Measurements from ENCODE around the gene CD164L2.
"Not testable (repeated sequence)": the region's sequence is repeated elsewhere in the genome, so short reads cannot be mapped to it uniquely, and the experiment has no call there.

Gene CD164L2

DNA sequence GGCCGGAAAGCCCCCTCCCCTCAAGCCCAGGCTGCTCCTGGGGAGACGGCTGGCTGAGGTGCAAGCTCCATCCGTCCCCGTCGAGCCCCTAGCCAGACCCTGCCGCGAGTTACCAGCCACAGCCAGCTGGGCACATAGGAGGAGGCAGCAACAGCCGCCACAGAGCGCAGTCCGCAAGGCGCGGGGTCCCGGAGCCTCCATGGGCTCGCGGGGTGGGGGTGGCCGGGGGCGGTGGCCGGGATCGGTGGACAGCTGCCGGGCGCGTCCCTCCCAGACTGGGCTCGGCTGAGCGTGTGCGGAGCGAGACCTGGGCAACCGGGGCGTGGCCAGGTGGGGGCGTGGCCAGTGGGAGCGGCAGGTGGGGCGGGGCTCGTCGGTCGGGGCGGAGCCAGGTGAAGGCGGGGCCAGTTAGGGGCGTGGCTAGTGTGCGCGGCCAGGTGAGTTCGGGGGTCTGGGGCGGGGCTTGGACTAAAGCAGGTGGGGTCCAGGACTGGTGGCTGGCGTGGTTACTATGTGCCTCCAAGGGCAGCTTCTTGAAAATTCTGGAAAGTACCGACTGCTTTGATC, at the start of gene CD164L2:
Gene CD164L2 (minus strand): TSS at position 295 of the 567 bp plus-strand sequence. CDS start 94 bp downstream, at position 201.
- no peak for DNase-seq (ENCODE audit: extremely low read depth, low read depth)
- TF ChIP-seq, protein P1, sequence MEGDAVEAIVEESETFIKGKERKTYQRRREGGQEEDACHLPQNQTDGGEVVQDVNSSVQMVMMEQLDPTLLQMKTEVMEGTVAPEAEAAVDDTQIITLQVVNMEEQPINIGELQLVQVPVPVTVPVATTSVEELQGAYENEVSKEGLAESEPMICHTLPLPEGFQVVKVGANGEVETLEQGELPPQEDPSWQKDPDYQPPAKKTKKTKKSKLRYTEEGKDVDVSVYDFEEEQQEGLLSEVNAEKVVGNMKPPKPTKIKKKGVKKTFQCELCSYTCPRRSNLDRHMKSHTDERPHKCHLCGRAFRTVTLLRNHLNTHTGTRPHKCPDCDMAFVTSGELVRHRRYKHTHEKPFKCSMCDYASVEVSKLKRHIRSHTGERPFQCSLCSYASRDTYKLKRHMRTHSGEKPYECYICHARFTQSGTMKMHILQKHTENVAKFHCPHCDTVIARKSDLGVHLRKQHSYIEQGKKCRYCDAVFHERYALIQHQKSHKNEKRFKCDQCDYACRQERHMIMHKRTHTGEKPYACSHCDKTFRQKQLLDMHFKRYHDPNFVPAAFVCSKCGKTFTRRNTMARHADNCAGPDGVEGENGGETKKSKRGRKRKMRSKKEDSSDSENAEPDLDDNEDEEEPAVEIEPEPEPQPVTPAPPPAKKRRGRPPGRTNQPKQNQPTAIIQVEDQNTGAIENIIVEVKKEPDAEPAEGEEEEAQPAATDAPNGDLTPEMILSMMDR (IDR thresholded peaks at IDR 0.05; ENCODE audit: low read depth, low read length): no peak

DNA sequence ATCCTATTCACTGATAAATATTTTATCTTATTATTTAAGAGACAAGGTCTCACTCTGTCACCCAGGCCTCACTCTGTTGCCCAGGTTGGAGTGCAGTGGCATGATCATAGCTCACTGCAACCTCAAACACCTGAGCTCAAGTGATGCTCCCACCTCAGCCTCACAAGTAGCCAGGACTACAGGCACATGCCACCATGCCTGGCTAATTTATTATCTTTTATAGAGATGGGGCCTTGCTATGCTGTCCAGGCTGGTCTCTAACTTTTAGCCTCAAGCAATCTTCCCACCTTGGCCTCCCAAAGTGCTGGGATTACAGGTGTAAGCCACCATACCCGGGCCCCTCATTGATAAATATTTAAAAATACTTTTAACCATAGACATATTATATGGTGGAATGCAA, 49.6 kb upstream of the CD164L2 start:
- not testable (repeated sequence) for DNase-seq (ENCODE audit: extremely low read depth, low read depth)

- no peak for DNase-seq (ENCODE audit: extremely low read depth, low read depth)
- TF ChIP-seq, protein P1 (IDR thresholded peaks at IDR 0.05; ENCODE audit: low read depth, low read length): no peak
Measured at GRCh38 chr1:27431601-27431940, 48.4 kb upstream of the CD164L2 start.

DNA sequence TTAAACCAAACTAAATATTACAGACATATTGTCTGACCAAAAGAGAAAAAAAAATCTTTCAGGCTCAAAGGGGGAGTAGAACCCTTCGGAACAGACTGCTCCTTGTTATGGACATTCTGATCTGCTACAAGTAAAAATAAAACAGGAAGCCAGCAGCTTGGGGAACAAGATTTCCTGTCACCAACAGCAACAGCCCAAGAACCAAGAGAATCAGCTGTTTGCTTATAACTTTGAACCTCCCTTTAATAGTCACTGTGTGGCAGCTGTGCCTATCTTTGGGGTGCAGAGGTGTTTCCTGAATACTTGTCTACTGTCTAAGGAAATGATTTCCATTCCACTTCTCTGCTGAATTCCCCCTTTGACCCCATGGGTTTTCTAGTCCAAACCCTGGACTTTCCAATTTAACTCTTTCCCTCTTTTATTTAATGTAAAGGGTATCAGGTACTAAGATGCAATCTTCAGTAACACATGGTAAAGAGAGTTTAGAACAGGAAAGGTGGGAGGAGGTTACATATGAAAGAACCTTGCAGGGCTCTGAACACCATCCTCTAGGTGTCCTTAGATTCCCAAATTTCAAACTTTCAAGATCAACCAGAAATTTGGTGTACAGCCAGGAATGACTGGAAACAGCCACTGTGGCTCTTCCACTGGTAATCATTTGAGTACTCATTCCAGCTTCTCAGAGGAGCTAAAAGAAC, 47.9 kb upstream of the CD164L2 start:
- TF ChIP-seq, protein P1 (IDR thresholded peaks at IDR 0.05; ENCODE audit: low read depth, low read length): no peak
- no peak for DNase-seq (ENCODE audit: extremely low read depth, low read depth)

DNA sequence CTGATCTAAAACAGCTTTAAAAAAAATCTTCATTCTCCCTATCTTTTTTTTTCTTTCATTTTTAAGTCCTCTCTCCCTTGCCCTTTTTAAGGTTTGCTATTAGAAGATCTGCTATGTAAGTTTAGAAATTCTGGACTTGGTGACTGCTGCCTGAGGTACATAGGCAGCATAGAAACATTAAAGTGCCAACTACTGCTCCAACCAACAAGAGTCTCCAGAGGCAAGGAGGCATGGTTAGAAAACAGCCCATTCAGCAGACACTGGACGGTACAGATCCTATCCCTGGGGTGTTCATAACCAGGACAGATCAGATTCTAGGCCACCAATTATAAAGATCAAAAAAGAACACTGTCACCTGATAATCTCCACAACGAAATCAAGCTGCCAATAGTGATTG, 45.9 kb upstream of the CD164L2 start:
- TF ChIP-seq, protein P1 (IDR thresholded peaks at IDR 0.05; ENCODE audit: low read depth, low read length): no peak

DNA sequence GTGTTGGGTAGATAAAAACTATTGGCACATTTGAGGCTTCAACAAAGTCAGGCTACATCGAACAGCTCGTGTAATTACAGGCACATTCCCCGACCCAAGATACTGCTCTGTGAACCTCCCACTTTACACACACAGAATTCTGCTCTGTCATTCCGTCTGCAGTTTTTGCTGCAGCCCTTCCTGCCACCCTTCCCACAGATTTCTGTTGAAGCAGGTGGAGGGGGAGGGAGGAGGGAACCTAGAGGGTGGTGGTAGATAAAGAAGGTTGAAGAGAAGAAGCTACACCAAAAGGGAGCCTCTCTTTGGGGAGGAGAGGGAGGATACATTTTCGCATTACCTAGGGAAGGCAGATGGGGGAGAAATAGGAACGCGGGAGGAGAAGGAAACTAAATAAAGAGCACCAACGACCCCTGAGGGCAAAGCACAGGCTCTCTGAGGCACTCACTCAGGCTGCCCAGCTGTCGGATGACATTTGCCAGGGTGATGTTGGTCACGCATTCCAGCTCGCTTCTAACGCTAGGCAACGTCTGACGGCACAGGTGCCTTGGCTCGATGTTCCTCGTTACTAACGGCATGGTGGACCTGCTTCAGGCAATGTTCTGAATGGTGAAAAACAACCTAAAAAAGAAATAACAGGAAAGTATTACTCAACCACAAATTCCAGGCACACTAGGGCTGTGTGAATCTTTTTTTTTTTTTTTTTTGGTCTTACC, 45.3 kb upstream of the CD164L2 start:
- TF ChIP-seq, protein P1 (IDR thresholded peaks at IDR 0.05; ENCODE audit: low read depth, low read length): no peak
- no peak for DNase-seq (ENCODE audit: extremely low read depth, low read depth)

More for the DNA sequence above, 45.9 kb upstream of the CD164L2 start:
- no peak for DNase-seq (ENCODE audit: extremely low read depth, low read depth)

- TF ChIP-seq, protein P1 (IDR thresholded peaks at IDR 0.05; ENCODE audit: low read depth, low read length): no peak
Measured at GRCh38 chr1:27427816-27428315, 44.7 kb upstream of the CD164L2 start.

More at GRCh38 chr1:27427816-27428315, 44.7 kb upstream of the CD164L2 start:
- DNase-seq (ENCODE audit: extremely low read depth, low read depth): no peak
